Measurements from ENCODE around the gene PARP8.
"Not testable (repeated sequence)": the region's sequence is repeated elsewhere in the genome, so short reads cannot be mapped to it uniquely, and the experiment has no call there.

Gene PARP8

GRCh38 chr5:50766042-50766441 lies 99.6 kb downstream of the PARP8 start:
- no peak for TF ChIP-seq CTCF (IDR thresholded peaks at IDR 0.05; ENCODE audit: extremely low read depth, missing control alignments)
- no peak for DNase-seq (ENCODE audit: low spot score)

- no peak for DNase-seq (ENCODE audit: low spot score)
- no peak for TF ChIP-seq CTCF (IDR thresholded peaks at IDR 0.05; ENCODE audit: extremely low read depth, missing control alignments)
These were observed 100.0 kb downstream of the PARP8 start for GRCh38 chr5:50766462-50766861.

- TF ChIP-seq CTCF (IDR thresholded peaks at IDR 0.05; ENCODE audit: extremely low read depth, missing control alignments), result no peak
- DNase-seq (ENCODE audit: low spot score), result no peak
These were observed 100.5 kb downstream of the PARP8 start for GRCh38 chr5:50766967-50767366.

- no peak for TF ChIP-seq CTCF (IDR thresholded peaks at IDR 0.05; ENCODE audit: extremely low read depth, missing control alignments)
- no peak for DNase-seq (ENCODE audit: low spot score)
These were observed 101.2 kb downstream of the PARP8 start for GRCh38 chr5:50767588-50767987.

GRCh38 chr5:50768634-50769033 lies 102.2 kb downstream of the PARP8 start:
- TF ChIP-seq CTCF (IDR thresholded peaks at IDR 0.05; ENCODE audit: extremely low read depth, missing control alignments), result no peak
- no peak for DNase-seq (ENCODE audit: low spot score)

- TF ChIP-seq CTCF (IDR thresholded peaks at IDR 0.05; ENCODE audit: extremely low read depth, missing control alignments), result no peak
- DNase-seq (ENCODE audit: low spot score), result no peak
These were observed 104.0 kb downstream of the PARP8 start for GRCh38 chr5:50770441-50770840.

GRCh38 chr5:50774446-50775175 lies 108.2 kb downstream of the PARP8 start:
- not testable (repeated sequence) for DNase-seq (ENCODE audit: low spot score)

GRCh38 chr5:50786073-50786472 lies 119.6 kb downstream of the PARP8 start:
- no peak for TF ChIP-seq CTCF (IDR thresholded peaks at IDR 0.05; ENCODE audit: extremely low read depth, missing control alignments)
- DNase-seq (ENCODE audit: low spot score), result no peak
